Measurements from ENCODE around the gene CABP7. TPM values are rescaled to one million over a fixed set of nuclear protein-coding genes. Genes with fewer than 3 reads are reported as not detected.
A peak's percentile ranks its signal among the peaks of the same experiment; 100 is the strongest.

CABP7 gene
- total and polyA plus RNA-seq, 2 of the 13 experiments (the other 11 are each of a cell fraction or from before 2014, with no cell fraction given): 0.08 TPM; not detected in 1

DNA sequence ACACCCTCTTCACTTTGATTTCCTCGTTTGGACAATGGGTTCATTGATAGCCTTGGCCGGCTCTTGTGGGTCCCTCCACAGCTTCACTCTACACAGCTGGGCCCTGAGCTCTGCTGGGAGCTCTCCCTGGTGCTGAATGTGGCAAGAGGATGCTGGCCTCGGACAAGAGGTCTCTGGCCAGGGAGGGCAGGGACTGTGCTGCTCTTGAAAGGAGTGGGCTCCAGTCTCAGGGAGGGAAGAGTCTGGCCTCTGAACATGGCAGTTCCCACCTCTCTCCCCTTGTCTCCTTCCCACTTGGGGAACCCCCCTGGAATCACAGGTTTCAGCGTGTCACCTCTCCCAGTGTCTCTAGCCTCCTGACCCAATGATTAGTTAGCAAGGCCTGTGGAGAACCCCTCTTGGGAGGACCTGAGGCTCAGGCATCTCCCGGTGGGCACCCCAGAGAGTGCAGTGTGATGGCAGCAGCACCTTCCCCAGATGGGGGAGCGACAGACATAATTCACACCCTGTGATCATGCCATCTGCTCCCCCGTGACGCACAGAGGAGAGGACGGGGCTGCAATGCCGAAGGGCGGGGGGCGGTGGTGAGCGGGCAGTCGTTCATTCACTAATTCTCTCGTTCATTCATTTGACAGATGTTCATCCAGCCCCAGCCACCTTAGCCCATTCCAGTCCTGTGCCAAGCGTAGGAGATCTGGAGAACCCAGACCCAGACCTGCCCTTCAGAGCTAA is 2.8 kb upstream of the CABP7 start (continued):
- TF ChIP-seq ARHGAP35 (CRISPR knock-in tag; IDR thresholded peaks at IDR 0.05; ENCODE audit: borderline replicate concordance) (peak; percentile 71; the same call in 1 of the 2 replicates), GABPA (IDR thresholded peaks at IDR 0.05; ENCODE audit: low read depth, low read length) (no peak), GABPA (CRISPR knock-in tag; IDR thresholded peaks at IDR 0.05; ENCODE audit: low read depth) (no peak), SRY (CRISPR knock-in tag; IDR thresholded peaks at IDR 0.05) (peak; percentile 94), POLR2AphosphoS2 (IDR thresholded peaks at IDR 0.05; ENCODE audit: low read depth, low read length) (no peak), FOSL2 (CRISPR knock-in tag; IDR thresholded peaks at IDR 0.05) (peak; percentile 66), ZNF207 (IDR thresholded peaks at IDR 0.05; ENCODE audit: borderline replicate concordance) (no peak), ZNF337 (CRISPR knock-in tag; IDR thresholded peaks at IDR 0.05; ENCODE audit: borderline replicate concordance, low read depth) (no peak), CHD2 (IDR thresholded peaks at IDR 0.05; ENCODE audit: low read depth, low read length) (no peak), ZKSCAN8 (CRISPR knock-in tag; IDR thresholded peaks at IDR 0.05; ENCODE audit: borderline replicate concordance) (no peak), FOXJ3 (CRISPR knock-in tag; IDR thresholded peaks at IDR 0.05; ENCODE audit: borderline replicate concordance) (no peak), TEAD2 (CRISPR knock-in tag; IDR thresholded peaks at IDR 0.05) (peak; percentile 55; the same call in 1 of the 2 replicates), ZNF543 (CRISPR knock-in tag; IDR thresholded peaks at IDR 0.05) (peak; percentile 67; the same call in 1 of the 2 replicates), TGIF2 (CRISPR knock-in tag; IDR thresholded peaks at IDR 0.05) (peak; percentile 95), EZH2 (conservative IDR thresholded peaks at IDR 0.05; ENCODE audit: low read depth, low read length) (no peak)
- TF ChIP-seq, protein P1, sequence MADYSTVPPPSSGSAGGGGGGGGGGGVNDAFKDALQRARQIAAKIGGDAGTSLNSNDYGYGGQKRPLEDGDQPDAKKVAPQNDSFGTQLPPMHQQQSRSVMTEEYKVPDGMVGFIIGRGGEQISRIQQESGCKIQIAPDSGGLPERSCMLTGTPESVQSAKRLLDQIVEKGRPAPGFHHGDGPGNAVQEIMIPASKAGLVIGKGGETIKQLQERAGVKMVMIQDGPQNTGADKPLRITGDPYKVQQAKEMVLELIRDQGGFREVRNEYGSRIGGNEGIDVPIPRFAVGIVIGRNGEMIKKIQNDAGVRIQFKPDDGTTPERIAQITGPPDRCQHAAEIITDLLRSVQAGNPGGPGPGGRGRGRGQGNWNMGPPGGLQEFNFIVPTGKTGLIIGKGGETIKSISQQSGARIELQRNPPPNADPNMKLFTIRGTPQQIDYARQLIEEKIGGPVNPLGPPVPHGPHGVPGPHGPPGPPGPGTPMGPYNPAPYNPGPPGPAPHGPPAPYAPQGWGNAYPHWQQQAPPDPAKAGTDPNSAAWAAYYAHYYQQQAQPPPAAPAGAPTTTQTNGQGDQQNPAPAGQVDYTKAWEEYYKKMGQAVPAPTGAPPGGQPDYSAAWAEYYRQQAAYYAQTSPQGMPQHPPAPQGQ (CRISPR knock-in tag; IDR thresholded peaks at IDR 0.05; ENCODE audit: borderline replicate concordance): no peak
- TF ChIP-seq, protein P2, sequence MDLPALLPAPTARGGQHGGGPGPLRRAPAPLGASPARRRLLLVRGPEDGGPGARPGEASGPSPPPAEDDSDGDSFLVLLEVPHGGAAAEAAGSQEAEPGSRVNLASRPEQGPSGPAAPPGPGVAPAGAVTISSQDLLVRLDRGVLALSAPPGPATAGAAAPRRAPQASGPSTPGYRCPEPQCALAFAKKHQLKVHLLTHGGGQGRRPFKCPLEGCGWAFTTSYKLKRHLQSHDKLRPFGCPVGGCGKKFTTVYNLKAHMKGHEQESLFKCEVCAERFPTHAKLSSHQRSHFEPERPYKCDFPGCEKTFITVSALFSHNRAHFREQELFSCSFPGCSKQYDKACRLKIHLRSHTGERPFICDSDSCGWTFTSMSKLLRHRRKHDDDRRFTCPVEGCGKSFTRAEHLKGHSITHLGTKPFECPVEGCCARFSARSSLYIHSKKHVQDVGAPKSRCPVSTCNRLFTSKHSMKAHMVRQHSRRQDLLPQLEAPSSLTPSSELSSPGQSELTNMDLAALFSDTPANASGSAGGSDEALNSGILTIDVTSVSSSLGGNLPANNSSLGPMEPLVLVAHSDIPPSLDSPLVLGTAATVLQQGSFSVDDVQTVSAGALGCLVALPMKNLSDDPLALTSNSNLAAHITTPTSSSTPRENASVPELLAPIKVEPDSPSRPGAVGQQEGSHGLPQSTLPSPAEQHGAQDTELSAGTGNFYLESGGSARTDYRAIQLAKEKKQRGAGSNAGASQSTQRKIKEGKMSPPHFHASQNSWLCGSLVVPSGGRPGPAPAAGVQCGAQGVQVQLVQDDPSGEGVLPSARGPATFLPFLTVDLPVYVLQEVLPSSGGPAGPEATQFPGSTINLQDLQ (CRISPR knock-in tag; IDR thresholded peaks at IDR 0.05): no peak
- TF ChIP-seq, protein P3, sequence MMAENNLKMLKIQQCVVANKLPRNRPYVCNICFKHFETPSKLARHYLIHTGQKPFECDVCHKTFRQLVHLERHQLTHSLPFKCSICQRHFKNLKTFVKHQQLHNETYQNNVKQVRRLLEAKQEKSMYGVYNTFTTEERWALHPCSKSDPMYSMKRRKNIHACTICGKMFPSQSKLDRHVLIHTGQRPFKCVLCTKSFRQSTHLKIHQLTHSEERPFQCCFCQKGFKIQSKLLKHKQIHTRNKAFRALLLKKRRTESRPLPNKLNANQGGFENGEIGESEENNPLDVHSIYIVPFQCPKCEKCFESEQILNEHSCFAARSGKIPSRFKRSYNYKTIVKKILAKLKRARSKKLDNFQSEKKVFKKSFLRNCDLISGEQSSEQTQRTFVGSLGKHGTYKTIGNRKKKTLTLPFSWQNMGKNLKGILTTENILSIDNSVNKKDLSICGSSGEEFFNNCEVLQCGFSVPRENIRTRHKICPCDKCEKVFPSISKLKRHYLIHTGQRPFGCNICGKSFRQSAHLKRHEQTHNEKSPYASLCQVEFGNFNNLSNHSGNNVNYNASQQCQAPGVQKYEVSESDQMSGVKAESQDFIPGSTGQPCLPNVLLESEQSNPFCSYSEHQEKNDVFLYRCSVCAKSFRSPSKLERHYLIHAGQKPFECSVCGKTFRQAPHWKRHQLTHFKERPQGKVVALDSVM (CRISPR knock-in tag; IDR thresholded peaks at IDR 0.05): peak; percentile 45; the same call in 1 of the 2 replicates
- TF ChIP-seq, protein P4, sequence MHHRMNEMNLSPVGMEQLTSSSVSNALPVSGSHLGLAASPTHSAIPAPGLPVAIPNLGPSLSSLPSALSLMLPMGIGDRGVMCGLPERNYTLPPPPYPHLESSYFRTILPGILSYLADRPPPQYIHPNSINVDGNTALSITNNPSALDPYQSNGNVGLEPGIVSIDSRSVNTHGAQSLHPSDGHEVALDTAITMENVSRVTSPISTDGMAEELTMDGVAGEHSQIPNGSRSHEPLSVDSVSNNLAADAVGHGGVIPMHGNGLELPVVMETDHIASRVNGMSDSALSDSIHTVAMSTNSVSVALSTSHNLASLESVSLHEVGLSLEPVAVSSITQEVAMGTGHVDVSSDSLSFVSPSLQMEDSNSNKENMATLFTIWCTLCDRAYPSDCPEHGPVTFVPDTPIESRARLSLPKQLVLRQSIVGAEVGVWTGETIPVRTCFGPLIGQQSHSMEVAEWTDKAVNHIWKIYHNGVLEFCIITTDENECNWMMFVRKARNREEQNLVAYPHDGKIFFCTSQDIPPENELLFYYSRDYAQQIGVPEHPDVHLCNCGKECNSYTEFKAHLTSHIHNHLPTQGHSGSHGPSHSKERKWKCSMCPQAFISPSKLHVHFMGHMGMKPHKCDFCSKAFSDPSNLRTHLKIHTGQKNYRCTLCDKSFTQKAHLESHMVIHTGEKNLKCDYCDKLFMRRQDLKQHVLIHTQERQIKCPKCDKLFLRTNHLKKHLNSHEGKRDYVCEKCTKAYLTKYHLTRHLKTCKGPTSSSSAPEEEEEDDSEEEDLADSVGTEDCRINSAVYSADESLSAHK (CRISPR knock-in tag; IDR thresholded peaks at IDR 0.05; ENCODE audit: borderline replicate concordance): peak; percentile 91; the same call in 1 of the 2 replicates
- TF ChIP-seq, protein P5, sequence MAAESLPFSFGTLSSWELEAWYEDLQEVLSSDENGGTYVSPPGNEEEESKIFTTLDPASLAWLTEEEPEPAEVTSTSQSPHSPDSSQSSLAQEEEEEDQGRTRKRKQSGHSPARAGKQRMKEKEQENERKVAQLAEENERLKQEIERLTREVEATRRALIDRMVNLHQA (CRISPR knock-in tag; IDR thresholded peaks at IDR 0.05): no peak
